ENCODE data around the gene C17orf50. TPM values are rescaled to one million over a fixed set of nuclear protein-coding genes. Genes with fewer than 3 reads are reported as not detected.

The C17orf50 gene
- total RNA-seq, 1 donor from 2014 or later, result not detected

DNA sequence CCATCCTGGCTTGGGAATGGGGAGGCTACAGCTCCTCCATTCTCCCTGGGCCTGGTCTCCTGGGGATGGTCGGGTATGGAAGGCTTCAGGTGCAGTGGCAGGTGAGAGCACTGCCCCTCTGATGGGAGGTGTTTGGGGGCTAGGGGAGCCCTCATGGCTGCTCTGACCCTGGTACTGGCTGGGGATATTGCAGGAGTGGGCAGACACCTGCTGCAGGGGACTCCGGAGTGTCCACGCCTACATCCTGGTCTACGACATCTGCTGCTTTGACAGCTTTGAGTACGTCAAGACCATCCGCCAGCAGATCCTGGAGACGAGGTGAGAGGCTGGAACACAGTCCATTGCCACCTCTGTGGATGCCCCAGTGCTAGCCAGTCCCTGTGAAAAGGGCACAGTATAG lies 20.5 kb upstream of the C17orf50 start:
- Mint-ChIP-seq H3K27ac (no peak overlapping the region), H3K9me3 (no peaks in the 10 kb centered on the region), H3K4me3 (no peak overlapping the region), H3K4me1 (ENCODE audit: low read depth) (no peaks in the 10 kb centered on the region), H3K36me3 (ENCODE audit: low read depth) (no peaks in the 10 kb centered on the region), H3K27me3 (ENCODE audit: insufficient read depth) (peaks cover 27% of the 10 kb centered on the region)
- no peak for DNase-seq (ENCODE audit: low spot score)
- intact Hi-C loops (cut with micrococcal nuclease), result loop anchor here (10.0 kb wide), 1 partner anchor 495 kb away; the partner anchor contains the start of gene SLFN5

DNA sequence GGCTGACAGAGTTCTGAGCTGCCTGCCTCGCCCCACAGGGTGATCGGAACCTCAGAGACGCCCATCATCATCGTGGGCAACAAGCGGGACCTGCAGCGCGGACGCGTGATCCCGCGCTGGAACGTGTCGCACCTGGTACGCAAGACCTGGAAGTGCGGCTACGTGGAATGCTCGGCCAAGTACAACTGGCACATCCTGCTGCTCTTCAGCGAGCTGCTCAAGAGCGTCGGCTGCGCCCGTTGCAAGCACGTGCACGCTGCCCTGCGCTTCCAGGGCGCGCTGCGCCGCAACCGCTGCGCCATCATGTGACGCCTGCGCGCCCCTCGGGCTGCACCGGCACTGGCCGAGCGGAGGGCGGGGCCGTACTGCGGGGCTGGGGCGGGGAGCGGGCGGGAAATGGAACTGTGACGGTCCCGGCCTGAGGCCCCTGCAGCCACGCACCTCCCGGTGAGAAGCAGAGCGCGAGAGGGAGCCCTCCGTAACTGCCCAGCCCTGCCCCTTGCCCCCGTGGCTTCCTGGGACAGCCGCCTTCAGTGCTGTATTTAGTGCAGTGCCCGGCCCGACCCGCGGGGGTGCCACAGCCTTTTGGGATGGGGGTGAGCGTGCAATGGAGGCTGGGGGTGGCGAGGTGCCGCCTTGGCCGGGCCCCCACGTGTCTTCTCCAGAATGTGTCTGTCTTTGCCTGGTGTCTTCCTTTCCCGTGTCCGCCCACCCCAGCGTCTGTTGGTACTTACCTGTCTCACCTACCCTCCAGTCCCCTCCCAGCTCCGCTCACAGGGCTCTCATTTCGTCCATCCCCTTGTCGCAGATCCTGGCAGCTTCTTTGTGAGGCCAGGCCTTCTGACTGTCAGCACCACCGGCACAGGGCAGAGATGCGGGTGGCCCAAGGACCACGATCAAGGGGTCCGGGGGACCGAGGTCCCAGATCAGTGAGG lies 19.4 kb upstream of the C17orf50 start:
- DNase-seq (ENCODE audit: low spot score), result no peak
- H3K9me3 Mint-ChIP-seq, result no peaks in the 10 kb centered on the region
- H3K27ac Mint-ChIP-seq, result no peak overlapping the region
- H3K4me3 Mint-ChIP-seq, result peak overlapping the region; percentile 63
- peaks cover 27% of the 10 kb centered on the region for H3K27me3 Mint-ChIP-seq (ENCODE audit: insufficient read depth)
- H3K36me3 Mint-ChIP-seq (ENCODE audit: low read depth), result no peaks in the 10 kb centered on the region
- no peaks in the 10 kb centered on the region for H3K4me1 Mint-ChIP-seq (ENCODE audit: low read depth)
- intact Hi-C loops (cut with micrococcal nuclease), result loop anchor here (10.0 kb wide), 1 partner anchor 496 kb away; the partner anchor contains the start of gene SLFN5

DNA sequence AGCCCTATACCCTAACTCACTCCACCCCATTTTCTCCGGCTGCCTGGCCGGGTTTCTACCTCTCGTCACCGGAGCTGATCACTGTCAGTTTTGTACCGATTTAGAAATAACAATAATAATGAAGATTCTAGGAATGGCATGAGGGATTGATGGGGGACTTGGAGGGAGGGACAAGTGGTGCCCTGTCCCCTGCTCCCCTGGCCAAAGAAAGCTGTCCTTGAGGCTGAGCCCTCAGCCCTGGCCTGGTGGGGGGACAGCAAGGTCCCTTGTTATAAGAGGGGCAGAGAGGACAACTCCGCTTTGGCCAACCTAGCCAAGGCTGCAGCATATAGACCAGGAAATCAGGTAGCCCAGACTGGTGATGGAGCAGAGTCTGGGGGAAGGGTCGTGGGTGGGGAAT lies 18.2 kb upstream of the C17orf50 start:
- H3K4me3 Mint-ChIP-seq, result no peak overlapping the region

DNA sequence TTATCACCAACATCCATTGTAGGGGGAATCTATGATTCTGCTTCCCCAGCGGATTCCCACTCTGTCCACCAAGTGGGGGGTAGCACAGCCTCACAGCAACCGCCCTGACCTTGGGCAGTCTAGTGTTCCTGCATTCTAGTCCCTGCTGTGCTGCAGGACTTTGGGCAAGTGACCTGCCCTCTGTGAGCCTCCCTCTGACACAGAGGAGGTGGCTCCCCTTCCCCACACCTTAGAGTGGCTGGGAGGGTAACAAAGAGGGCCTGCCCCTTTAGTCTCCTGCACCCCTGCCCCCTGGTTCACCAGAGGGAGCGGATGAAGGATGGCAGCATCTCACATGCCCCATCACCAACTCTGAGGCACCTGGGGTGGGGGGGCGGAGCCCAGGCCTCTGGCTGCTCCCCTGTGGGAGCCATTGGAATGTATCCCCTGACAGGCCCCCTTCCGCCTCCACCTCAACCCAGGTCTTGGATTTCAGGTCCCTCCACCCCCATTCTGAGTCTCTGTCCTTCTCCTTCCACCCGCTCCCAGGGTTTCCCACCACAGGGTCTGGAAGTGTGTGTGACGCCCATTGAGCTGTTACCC lies 17.7 kb upstream of the C17orf50 start:
- no peak for DNase-seq (ENCODE audit: low spot score)
- Mint-ChIP-seq H3K4me3 (no peak overlapping the region), H3K27me3 (ENCODE audit: insufficient read depth) (peaks cover 29% of the 10 kb centered on the region), H3K9me3 (no peaks in the 10 kb centered on the region), H3K27ac (no peak overlapping the region), H3K36me3 (ENCODE audit: low read depth) (no peaks in the 10 kb centered on the region), H3K4me1 (ENCODE audit: low read depth) (peaks cover under 1% of the 10 kb centered on the region)
- intact Hi-C loops (cut with micrococcal nuclease), result loop anchor here (10.0 kb wide), 1 partner anchor 498 kb away; the partner anchor contains the start of gene SLFN5

More for the DNA sequence above, 18.2 kb upstream of the C17orf50 start:
- intact Hi-C loops (cut with micrococcal nuclease), result loop anchor here (10.0 kb wide), 1 partner anchor 498 kb away; the partner anchor contains the start of gene SLFN5
- no peak overlapping the region for H3K27ac Mint-ChIP-seq
- H3K36me3 Mint-ChIP-seq (ENCODE audit: low read depth), result no peaks in the 10 kb centered on the region
- no peak for DNase-seq (ENCODE audit: low spot score)
- peaks cover 27% of the 10 kb centered on the region for H3K27me3 Mint-ChIP-seq (ENCODE audit: insufficient read depth)
- H3K9me3 Mint-ChIP-seq, result no peaks in the 10 kb centered on the region
- H3K4me1 Mint-ChIP-seq (ENCODE audit: low read depth), result no peaks in the 10 kb centered on the region

DNA sequence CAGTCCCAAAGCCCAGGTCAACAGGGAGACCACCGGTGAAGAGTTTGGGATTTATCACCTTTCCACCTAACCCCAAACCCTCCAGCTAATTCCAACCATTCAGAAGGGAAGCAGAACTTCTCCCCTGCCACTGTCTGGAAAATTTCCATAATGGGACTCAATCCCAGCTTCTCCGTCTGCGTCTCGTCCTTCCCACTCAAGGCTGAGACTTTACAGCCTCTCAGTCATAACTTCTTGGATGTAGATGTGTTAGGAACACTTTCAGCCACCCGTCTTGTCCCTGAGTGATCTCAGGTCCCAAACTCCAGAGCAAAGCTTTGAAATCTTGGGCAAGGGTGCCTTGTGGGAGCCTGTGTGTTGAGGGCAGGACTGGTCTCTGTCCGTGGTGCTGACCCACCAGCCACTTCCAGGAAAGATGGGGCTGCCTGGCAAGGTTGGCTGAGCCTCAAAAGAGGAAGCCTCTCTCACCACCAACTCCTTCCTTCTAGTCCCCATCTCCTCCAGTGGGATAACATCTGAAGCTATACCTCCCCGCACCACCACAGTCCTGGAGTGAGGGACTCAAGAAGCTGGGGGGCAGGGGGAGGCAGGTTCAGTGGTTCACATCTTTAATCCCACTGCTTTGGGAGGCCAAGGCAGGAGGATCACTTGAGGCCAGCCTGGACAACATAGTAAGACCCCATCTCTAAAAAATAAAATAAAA lies 16.9 kb upstream of the C17orf50 start:
- Mint-ChIP-seq H3K4me3 (no peak overlapping the region), H3K36me3 (ENCODE audit: low read depth) (no peaks in the 10 kb centered on the region), H3K4me1 (ENCODE audit: low read depth) (peaks cover 9% of the 10 kb centered on the region), H3K27me3 (ENCODE audit: insufficient read depth) (peaks cover 32% of the 10 kb centered on the region), H3K9me3 (no peaks in the 10 kb centered on the region), H3K27ac (no peak overlapping the region)
- no peak for DNase-seq (ENCODE audit: low spot score)
- intact Hi-C loops (cut with micrococcal nuclease), result loop anchor here (10.0 kb wide), 1 partner anchor 499 kb away; the partner anchor contains the start of gene SLFN5

DNA sequence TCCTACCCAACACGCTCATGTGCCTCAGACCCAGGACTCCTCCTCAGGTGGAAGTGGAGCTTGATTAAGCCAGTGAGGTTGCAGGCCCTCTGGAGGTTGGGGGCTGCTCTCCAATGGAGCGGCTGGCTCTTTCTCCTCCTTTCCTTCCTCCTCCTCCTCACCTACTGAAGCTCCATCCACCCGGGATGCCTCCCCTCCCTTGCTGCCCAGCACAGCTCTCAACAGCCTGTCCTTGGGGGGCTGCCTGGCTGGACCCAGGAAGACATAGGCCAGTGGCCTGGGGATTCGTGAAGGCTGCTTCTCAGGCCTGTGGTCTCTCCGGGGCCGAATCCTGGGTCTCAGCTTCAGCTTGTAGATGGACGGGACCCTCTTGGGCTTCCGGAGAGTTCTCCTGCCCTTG lies 15.9 kb upstream of the C17orf50 start:
- Mint-ChIP-seq H3K4me1 (ENCODE audit: low read depth) (peaks cover 13% of the 10 kb centered on the region), H3K4me3 (no peak overlapping the region), H3K36me3 (ENCODE audit: low read depth) (no peaks in the 10 kb centered on the region), H3K27ac (no peak overlapping the region), H3K27me3 (ENCODE audit: insufficient read depth) (peaks cover 35% of the 10 kb centered on the region), H3K9me3 (no peaks in the 10 kb centered on the region)
- no peak for DNase-seq (ENCODE audit: low spot score)
- intact Hi-C loops (cut with micrococcal nuclease), result loop anchor here (10.0 kb wide), 1 partner anchor 500 kb away; the partner anchor contains the start of gene SLFN5

DNA sequence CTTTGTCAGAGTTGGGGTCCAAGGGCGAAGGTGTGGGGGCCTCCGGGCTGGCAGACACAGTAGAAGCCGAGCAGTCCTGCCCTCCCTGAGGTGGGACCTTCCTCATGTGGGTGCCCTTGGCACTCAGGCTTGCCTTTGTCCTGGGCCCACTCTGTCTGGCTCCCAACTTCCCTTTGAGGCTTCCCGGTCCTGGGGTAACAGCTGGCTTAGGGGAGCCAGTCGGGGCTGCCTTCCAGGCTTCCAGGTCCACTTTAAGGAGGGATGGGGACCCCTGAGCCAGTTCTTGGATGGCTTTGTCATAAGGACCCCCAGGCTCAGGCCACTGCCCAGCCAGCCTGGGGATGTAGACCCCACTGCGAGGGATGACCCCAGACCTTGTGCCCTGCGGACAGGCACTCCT lies 15.4 kb upstream of the C17orf50 start:
- no peak overlapping the region for H3K27ac Mint-ChIP-seq
- DNase-seq (ENCODE audit: low spot score), result no peak
- intact Hi-C loops (cut with micrococcal nuclease), result loop anchor here (10.0 kb wide), 1 partner anchor 500 kb away; the partner anchor contains the start of gene SLFN5
- H3K4me3 Mint-ChIP-seq, result no peak overlapping the region
- peaks cover 37% of the 10 kb centered on the region for H3K27me3 Mint-ChIP-seq (ENCODE audit: insufficient read depth)
- H3K4me1 Mint-ChIP-seq (ENCODE audit: low read depth), result peaks cover 13% of the 10 kb centered on the region
- H3K9me3 Mint-ChIP-seq, result no peaks in the 10 kb centered on the region
- no peaks in the 10 kb centered on the region for H3K36me3 Mint-ChIP-seq (ENCODE audit: low read depth)

DNA sequence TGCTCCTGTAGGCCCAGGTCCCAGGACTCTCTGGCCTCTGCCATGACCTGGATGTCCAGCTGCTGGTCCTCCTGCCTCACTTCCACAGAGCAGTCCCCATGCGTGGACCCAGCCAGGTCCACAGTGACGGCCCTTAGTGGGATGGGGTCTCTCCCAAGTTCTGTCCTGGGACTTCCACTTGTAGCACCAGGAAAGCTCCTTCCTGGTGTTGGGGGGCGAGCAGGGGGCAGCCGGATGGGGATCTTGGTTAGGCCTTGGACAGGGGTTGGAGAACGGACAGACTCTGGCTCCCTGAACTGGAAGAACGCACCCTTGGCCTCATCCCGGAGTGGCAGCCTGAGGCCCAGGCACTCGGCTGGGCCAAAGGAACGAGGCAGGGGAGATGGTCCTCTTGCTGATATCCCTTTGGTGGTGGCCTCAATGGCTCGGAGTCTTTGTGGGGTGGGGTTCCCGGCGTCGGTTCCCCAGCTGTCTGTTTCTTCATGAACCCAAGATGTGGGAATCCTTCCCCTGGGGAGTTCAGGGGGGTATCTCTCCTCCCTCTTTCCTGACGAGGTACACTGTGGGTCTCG lies 14.9 kb upstream of the C17orf50 start:
- peaks cover 39% of the 10 kb centered on the region for H3K27me3 Mint-ChIP-seq (ENCODE audit: insufficient read depth)
- H3K9me3 Mint-ChIP-seq, result no peaks in the 10 kb centered on the region
- H3K4me3 Mint-ChIP-seq, result no peak overlapping the region
- intact Hi-C loops (cut with micrococcal nuclease), result loop anchor here (10.0 kb wide), 1 partner anchor 501 kb away; the partner anchor contains the start of gene SLFN5
- no peak for DNase-seq (ENCODE audit: low spot score)
- H3K27ac Mint-ChIP-seq, result no peak overlapping the region
- H3K36me3 Mint-ChIP-seq (ENCODE audit: low read depth), result no peaks in the 10 kb centered on the region
- peaks cover 13% of the 10 kb centered on the region for H3K4me1 Mint-ChIP-seq (ENCODE audit: low read depth)

DNA sequence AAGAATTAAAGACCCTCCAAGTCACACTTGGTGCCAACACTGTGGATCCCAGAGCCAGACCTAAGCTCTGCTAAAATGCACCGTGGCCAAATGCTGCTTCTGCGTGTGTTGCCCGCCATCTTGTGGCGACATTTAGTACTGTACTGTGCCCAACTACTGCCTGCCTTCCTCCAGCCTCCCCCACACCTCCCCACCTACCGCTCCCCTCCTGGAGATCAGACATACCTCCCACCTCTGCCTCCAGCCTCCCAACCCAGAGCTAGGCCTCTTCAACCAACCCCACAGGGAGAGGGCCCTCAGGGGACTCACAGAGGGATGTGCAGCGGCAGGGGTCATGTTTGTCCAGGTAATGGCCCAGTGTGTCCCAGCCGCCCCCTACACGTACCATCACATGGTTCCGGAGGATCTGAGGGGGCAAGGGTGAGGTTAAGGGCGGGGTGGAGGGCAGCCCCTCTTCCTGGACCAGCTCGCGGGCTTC lies 13.1 kb upstream of the C17orf50 start:
- peak; percentile 64 for DNase-seq (ENCODE audit: low spot score)
- Mint-ChIP-seq H3K4me1 (ENCODE audit: low read depth) (peaks cover 13% of the 10 kb centered on the region), H3K27me3 (ENCODE audit: insufficient read depth) (peaks cover 37% of the 10 kb centered on the region), H3K36me3 (ENCODE audit: low read depth) (no peaks in the 10 kb centered on the region), H3K9me3 (no peaks in the 10 kb centered on the region), H3K4me3 (no peak overlapping the region), H3K27ac (no peak overlapping the region)
- intact Hi-C loops (cut with micrococcal nuclease), result loop anchor here (1.0 to 10.0 kb wide), 7 partner anchors 134 to 749 kb away; partner anchors contain the start of genes NLE1 and SLFN5

DNA sequence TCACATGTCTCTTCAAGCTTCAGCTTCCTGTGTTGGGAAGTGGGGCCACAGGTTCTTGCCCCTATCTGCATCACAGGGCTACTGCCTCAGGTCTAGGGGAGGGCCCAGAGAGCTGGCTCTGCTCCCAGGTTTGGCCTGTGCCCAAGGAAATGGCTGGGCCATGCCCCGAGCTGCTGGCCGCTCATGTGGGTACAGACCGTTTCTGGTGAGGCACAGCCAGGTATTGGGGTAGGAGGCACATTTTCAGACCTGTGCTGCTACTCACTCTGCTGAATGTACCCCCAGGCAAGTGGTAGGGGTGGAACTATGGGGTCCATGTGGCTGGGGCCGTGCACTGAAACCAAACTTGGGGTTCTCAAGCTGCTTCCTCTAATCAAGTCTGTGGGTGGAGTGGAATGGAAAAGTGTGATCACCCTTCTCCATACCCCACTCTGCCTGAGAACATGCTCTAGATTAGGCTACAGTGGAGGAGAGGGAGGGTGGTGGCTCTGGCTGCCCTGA lies 12.3 kb upstream of the C17orf50 start:
- H3K27ac Mint-ChIP-seq, result no peak overlapping the region
- H3K4me1 Mint-ChIP-seq (ENCODE audit: low read depth), result peaks cover 13% of the 10 kb centered on the region
- DNase-seq (ENCODE audit: low spot score), result no peak
- no peaks in the 10 kb centered on the region for H3K9me3 Mint-ChIP-seq
- H3K4me3 Mint-ChIP-seq, result no peak overlapping the region
- peaks cover 42% of the 10 kb centered on the region for H3K27me3 Mint-ChIP-seq (ENCODE audit: insufficient read depth)
- H3K36me3 Mint-ChIP-seq (ENCODE audit: low read depth), result no peaks in the 10 kb centered on the region
- intact Hi-C loops (cut with micrococcal nuclease), result loop anchor here (10.0 kb wide), 1 partner anchor 504 kb away; the partner anchor contains the start of gene SLFN5

DNA sequence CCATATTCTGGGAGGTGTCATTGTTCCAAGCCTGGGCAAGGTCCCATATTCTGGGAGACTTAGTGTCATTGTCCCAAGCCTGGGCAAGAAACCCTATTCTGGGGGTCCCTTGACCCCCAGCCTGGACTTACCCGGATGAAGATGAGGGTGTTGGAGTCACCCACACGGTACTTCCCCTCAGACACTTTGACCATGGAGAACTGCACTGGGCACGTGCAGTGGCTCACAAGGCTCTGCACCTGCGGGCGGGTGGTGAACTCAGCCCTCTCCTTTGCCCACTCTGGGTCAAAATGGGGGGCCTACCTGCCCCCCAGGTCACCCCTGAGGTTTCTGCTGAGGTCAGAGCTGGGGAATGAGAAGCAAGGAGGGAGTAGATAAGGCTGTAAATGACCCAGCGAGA lies 11.7 kb upstream of the C17orf50 start:
- Mint-ChIP-seq H3K36me3 (ENCODE audit: low read depth) (no peaks in the 10 kb centered on the region), H3K4me3 (no peak overlapping the region), H3K4me1 (ENCODE audit: low read depth) (peaks cover 13% of the 10 kb centered on the region), H3K9me3 (no peaks in the 10 kb centered on the region), H3K27ac (no peak overlapping the region), H3K27me3 (ENCODE audit: insufficient read depth) (peaks cover 47% of the 10 kb centered on the region)
- DNase-seq (ENCODE audit: low spot score), result no peak
- intact Hi-C loops (cut with micrococcal nuclease), result loop anchor here (10.0 kb wide), 1 partner anchor 504 kb away; the partner anchor contains the start of gene SLFN5

All from activated T-helper 1 cell treated with anti-CD3 and anti-CD28 coated beads, Interleukin-12 subunit alpha, Interleukin-12 subunit beta, Interleukin-2, Interleukin-4 antibody, amounts not matched to agents 30 ng/mL and 10 ng/mL and 1 ng/mL, durations not matched to agents 14 hours and 24 hours and 36 hours (primary cell).